Activated CD4-positive, alpha-beta T cell treated with anti-CD3 and anti-CD28 coated beads, Interleukin-2, amount 50 U/mL, for 24 hours (primary cell): Measurements from ENCODE around the gene GSTM2.
"Not testable (repeated sequence)": the region's sequence is repeated elsewhere in the genome, so short reads cannot be mapped to it uniquely, and the experiment has no call there.

Source experiments
- DNase-seq, 2 donors: peaks; one replicate each; pipeline ENCODE4 v3.0.0-alpha.2; 2020; ENCODE audit warnings: low read depth in 1 of 2, low spot score in 1 of 2

The GSTM2 gene

GRCh38 chr1:109673861-109674260 is 6.0 kb downstream of the GSTM2 start:
- not testable (repeated sequence) for DNase-seq

DNA sequence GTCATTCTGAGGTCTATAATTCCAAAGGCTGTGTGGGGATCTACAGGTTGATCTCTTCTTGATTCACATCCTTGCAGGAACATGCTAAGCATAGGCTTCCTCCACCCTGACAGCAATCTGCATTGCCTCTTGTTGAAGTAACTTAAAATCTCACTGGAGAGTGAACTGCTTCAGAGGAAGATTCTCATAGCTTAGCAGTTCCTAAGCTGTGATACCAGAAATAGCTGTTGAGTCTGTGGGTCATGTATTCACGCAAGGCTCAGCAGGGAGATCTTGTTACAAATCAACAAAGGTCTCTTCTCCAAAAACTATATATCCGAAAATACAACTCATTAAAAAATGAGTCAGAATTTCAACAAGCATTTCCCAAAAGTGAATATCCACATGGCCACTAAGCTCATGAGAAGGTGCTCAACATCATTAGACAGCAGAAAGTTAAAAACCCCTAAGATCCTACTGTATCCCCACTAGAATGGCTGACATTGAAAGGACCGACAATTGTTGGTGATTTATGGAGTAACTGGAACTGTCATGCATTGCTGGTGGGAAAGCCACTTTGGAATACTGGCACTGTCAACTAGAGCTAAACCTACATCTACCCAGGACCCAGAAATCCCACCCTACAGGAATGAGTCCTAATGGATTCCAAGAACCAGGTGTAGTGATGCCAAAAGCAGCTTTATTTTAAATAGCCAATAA is 9.0 kb downstream of the GSTM2 start:
- not testable (repeated sequence) for DNase-seq

- DNase-seq: no peak
These were observed 9.6 kb downstream of the GSTM2 start for GRCh38 chr1:109677459-109677858.

DNA sequence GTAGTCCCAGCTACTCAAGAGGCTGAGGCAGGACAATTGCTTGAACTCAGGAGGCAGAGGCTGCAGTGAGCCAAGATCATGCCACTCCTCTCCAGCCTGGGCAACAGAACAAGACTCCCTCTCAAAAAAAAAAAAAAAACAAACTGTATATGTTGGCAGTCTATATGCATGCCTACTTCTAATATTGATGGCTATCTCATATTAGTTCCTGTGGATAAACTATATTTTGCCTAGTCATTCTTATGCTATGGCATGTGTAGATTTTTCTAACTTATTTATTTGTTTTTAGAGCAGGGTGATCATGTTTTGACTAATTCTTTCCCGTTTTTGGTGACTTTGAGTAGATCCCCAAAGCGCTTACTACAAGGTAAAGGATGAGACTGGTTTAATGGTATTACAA is 10.8 kb downstream of the GSTM2 start:
- not testable (repeated sequence) for DNase-seq

- not testable (repeated sequence) for DNase-seq
These were observed 16.9 kb downstream of the GSTM2 start for GRCh38 chr1:109684777-109685176.

DNA sequence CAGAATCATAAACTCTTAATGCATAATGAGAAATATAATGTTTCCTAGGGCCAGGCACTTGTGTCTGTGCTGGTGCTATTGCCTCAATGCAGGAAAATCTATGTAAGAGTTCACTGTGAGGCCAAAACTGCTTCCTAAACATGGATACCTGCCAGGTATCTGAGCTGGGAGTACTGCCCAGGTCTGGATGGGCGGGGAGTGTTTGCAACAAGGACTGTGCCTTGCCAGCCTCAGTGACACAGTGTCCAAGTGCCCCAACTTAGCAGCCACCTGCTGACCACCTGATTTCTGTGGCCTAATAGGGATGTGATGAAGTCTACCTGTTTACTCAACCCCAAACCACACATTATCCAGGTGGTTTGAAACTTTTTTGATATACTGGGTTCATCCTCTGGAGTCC is 17.5 kb downstream of the GSTM2 start:
- not testable (repeated sequence) for DNase-seq

- DNase-seq: not testable (repeated sequence)
These were observed 18.0 kb downstream of the GSTM2 start for GRCh38 chr1:109685890-109686289.

GRCh38 chr1:109687109-109687508 is 19.3 kb downstream of the GSTM2 start:
- DNase-seq: not testable (repeated sequence)

- peak in 1 of 2 donors; percentile 38 for DNase-seq
These were observed 20.0 kb downstream of the GSTM2 start, which contains the start of gene GSTM1 for GRCh38 chr1:109687641-109688499. GSTM1 (plus strand) TSS chr1:109687817; CDS start chr1:109687874, 57 bp downstream.

GRCh38 chr1:109689844-109690405 is 22.1 kb downstream of the GSTM2 start:
- DNase-seq: no peak

DNA sequence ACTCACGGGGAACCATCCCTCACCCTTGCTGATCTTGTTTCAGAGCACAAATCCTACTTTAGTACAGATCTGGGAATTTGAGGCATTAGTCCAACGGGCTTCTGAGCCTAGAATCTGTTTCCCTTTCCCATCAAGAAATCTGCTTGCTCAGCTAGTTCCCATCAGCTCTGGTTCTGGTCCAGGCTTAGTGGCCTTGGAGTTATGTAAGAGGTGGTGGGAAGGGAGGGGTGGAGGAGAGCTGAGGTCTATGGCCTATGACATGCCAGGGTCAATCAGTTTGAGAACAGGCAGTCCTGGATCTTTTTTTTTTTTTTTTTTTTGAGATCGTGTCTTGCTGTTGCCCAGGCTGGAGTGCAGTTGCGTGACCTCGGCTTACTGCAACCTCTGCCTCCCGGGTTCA is 23.9 kb downstream of the GSTM2 start:
- DNase-seq: no peak

DNA sequence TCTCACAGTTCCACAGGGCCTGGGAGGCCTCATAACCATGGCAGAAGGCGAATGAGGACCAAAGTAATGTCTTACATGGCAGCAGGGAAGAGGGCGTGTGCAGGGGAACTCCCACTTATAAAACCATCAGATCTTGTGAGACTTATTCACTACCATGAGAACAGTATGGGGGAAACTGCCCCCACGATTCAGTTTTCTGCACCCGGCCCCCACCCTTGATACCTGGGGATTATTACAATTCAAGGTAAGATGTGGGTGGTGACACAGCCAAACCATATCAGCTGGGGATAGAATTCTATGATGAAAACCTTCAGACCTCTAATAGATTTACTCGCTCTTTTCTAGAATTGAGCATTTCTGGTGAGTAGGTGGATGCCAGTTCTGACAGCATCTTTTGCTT is 26.5 kb downstream of the GSTM2 start:
- DNase-seq: not testable (repeated sequence)

- not testable (repeated sequence) for DNase-seq
These were observed 27.3 kb downstream of the GSTM2 start for GRCh38 chr1:109695138-109695537.

DNA sequence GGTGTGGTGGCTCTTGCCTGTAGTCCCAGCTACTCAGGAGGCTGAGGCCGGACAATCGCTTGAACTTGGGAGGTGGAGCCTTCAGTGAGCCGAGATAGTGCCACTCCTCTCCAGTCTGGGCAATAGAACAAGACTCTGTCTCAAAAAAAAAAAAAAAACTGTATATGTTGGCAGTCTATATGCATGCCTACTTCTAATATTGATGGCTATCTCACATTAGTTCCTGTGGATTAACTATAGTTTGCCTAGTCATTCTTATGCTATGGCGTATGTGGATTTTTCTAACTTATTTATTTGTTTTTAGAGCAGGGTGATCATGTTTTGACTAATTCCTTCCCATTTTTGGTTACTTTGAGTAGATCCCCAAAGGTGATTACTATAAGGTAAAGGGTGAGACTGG is 29.2 kb downstream of the GSTM2 start:
- DNase-seq: no peak

GRCh38 chr1:109697861-109698260 is 30.0 kb downstream of the GSTM2 start:
- not testable (repeated sequence) for DNase-seq

DNA sequence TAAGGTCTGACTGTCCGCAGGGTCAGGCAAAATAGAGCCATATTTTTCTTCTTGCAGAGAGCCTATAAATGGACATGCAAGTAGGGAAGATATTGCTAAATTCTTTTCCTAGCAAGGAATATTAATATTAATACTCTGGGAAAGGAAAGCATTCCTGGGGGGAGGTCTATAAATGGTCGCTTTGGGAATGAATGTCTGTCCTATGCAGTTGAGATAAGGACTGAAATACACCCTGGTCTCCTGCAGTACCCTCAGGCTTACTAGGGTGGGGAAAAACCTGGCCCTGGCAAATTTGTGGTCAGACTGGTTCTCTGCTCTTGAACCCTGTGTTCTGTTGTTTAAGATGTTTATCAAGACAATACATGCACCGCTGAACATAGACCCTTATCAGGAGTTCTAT is 35.1 kb downstream of the GSTM2 start:
- not testable (repeated sequence) for DNase-seq

DNA sequence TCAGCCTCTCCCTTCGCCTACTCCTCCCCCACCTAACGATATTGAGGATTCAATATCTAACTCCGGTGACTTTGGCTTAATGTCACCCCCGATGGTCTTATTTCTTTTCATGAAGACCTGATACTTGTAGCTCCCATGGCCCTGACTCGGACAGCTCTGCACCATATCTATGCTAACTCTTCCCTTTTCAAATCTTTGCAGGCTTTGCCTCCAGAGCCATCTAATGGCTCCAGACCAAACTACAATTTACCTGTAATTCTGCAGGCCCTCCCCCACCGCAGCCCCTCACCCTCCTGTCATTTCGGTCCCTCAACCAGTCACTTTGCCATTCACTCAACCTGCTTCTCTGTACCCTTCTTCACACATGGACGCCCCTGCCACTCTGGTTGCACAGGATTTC is 36.3 kb downstream of the GSTM2 start:
- DNase-seq: no peak

GRCh38 chr1:109705411-109705810 is 37.6 kb downstream of the GSTM2 start:
- DNase-seq: no peak

- not testable (repeated sequence) for DNase-seq
These were observed 41.1 kb downstream of the GSTM2 start for GRCh38 chr1:109708949-109709348.

- not testable (repeated sequence) for DNase-seq
These were observed 42.0 kb downstream of the GSTM2 start for GRCh38 chr1:109709822-109710221.

- peak in 1 of 2 donors; percentile 7 for DNase-seq
These were observed 43.9 kb downstream of the GSTM2 start, which contains the start of gene GSTM5 for GRCh38 chr1:109711593-109712320. GSTM5 (plus strand) TSS chr1:109712251; CDS start chr1:109712313, 62 bp downstream.
